22Rv1 (cell line): ENCODE data around the gene SLC25A24.
"Not testable (repeated sequence)": the region's sequence is repeated elsewhere in the genome, so short reads cannot be mapped to it uniquely, and the experiment has no call there.

Experiments
- ZFX ChIP-seq: fragments of 450-650 bp; IDR thresholded peaks from 2 replicates; pipeline ENCODE4 v1.6.1; 2017; ENCODE audit warnings: antibody characterized with exemption, borderline replicate concordance
- TF ChIP-seq, protein P1 (sequence below): fragments of 450-650 bp; IDR thresholded peaks from 2 replicates; pipeline ENCODE4 v1.5.1; 2017; ENCODE audit warnings: mild to moderate bottlenecking

GRCh38 chr1:108229976-108230375 is 29.8 kb upstream of the SLC25A24 start:
- TF ChIP-seq, protein P1, sequence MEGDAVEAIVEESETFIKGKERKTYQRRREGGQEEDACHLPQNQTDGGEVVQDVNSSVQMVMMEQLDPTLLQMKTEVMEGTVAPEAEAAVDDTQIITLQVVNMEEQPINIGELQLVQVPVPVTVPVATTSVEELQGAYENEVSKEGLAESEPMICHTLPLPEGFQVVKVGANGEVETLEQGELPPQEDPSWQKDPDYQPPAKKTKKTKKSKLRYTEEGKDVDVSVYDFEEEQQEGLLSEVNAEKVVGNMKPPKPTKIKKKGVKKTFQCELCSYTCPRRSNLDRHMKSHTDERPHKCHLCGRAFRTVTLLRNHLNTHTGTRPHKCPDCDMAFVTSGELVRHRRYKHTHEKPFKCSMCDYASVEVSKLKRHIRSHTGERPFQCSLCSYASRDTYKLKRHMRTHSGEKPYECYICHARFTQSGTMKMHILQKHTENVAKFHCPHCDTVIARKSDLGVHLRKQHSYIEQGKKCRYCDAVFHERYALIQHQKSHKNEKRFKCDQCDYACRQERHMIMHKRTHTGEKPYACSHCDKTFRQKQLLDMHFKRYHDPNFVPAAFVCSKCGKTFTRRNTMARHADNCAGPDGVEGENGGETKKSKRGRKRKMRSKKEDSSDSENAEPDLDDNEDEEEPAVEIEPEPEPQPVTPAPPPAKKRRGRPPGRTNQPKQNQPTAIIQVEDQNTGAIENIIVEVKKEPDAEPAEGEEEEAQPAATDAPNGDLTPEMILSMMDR, result not testable (repeated sequence)
- not testable (repeated sequence) for TF ChIP-seq ZFX
